ENCODE data around the gene OPCML.

Gene OPCML

GRCh38 chr11:132925825-132926469 is 606.4 kb downstream of the OPCML start:
- DNase-seq (ENCODE audit: low spot score) (no peak), ATAC-seq (ENCODE audit: low read depth) (no peak)
- TF ChIP-seq CTCF (IDR thresholded peaks at IDR 0.05; ENCODE audit: poor library complexity, severe bottlenecking), result no peak
- Histone ChIP-seq H3K9me3 (ENCODE audit: severe bottlenecking) (no peaks in the 10 kb centered on the region), H3K4me1 (ENCODE audit: insufficient read depth, poor library complexity, severe bottlenecking) (no peaks in the 10 kb centered on the region), H3K27ac (ENCODE audit: poor library complexity, severe bottlenecking) (no peak overlapping the region), H3K4me3 (ENCODE audit: severe bottlenecking) (no peak overlapping the region), H3K27me3 (ENCODE audit: insufficient read depth, poor library complexity, severe bottlenecking) (peaks cover 3% of the 10 kb centered on the region), H3K36me3 (ENCODE audit: low read depth) (no peaks in the 10 kb centered on the region)

- no peaks in the 10 kb centered on the region for H3K4me1 ChIP-seq (ENCODE audit: insufficient read depth, poor library complexity, severe bottlenecking)
- no peak for ATAC-seq (ENCODE audit: low read depth)
These were observed 610.7 kb downstream of the OPCML start for GRCh38 chr11:132921597-132921996.

GRCh38 chr11:132920451-132921096 is 611.7 kb downstream of the OPCML start:
- H3K4me1 ChIP-seq (ENCODE audit: insufficient read depth, poor library complexity, severe bottlenecking), result no peaks in the 10 kb centered on the region
- H3K9me3 ChIP-seq (ENCODE audit: severe bottlenecking), result no peaks in the 10 kb centered on the region
- no peak for TF ChIP-seq CTCF (IDR thresholded peaks at IDR 0.05; ENCODE audit: poor library complexity, severe bottlenecking)
- no peak overlapping the region for H3K27ac ChIP-seq (ENCODE audit: poor library complexity, severe bottlenecking)
- no peak for ATAC-seq (ENCODE audit: low read depth)
- DNase-seq (ENCODE audit: low spot score), result no peak
- no peaks in the 10 kb centered on the region for H3K27me3 ChIP-seq (ENCODE audit: insufficient read depth, poor library complexity, severe bottlenecking)
- H3K36me3 ChIP-seq (ENCODE audit: low read depth), result no peaks in the 10 kb centered on the region
- no peak overlapping the region for H3K4me3 ChIP-seq (ENCODE audit: severe bottlenecking)

More at GRCh38 chr11:132921597-132921996, 610.7 kb downstream of the OPCML start:
- Histone ChIP-seq H3K4me3 (ENCODE audit: severe bottlenecking) (no peak overlapping the region), H3K27ac (ENCODE audit: poor library complexity, severe bottlenecking) (no peak overlapping the region), H3K36me3 (ENCODE audit: low read depth) (no peaks in the 10 kb centered on the region), H3K9me3 (ENCODE audit: severe bottlenecking) (no peaks in the 10 kb centered on the region), H3K27me3 (ENCODE audit: insufficient read depth, poor library complexity, severe bottlenecking) (no peaks in the 10 kb centered on the region)
- no peak for TF ChIP-seq CTCF (IDR thresholded peaks at IDR 0.05; ENCODE audit: poor library complexity, severe bottlenecking)
- DNase-seq (ENCODE audit: low spot score), result no peak

- no peaks in the 10 kb centered on the region for H3K9me3 ChIP-seq (ENCODE audit: severe bottlenecking)
- no peaks in the 10 kb centered on the region for H3K4me1 ChIP-seq (ENCODE audit: insufficient read depth, poor library complexity, severe bottlenecking)
- H3K27me3 ChIP-seq (ENCODE audit: insufficient read depth, poor library complexity, severe bottlenecking), result no peaks in the 10 kb centered on the region
- no peak overlapping the region for H3K27ac ChIP-seq (ENCODE audit: poor library complexity, severe bottlenecking)
- TF ChIP-seq CTCF (IDR thresholded peaks at IDR 0.05; ENCODE audit: poor library complexity, severe bottlenecking), result no peak
- H3K4me3 ChIP-seq (ENCODE audit: severe bottlenecking), result no peak overlapping the region
- DNase-seq (ENCODE audit: low spot score) (no peak), ATAC-seq (ENCODE audit: low read depth) (no peak)
- H3K36me3 ChIP-seq (ENCODE audit: low read depth), result no peaks in the 10 kb centered on the region
These were observed 617.7 kb downstream of the OPCML start for GRCh38 chr11:132914600-132914999.

- H3K27ac ChIP-seq (ENCODE audit: poor library complexity, severe bottlenecking), result no peak overlapping the region
- TF ChIP-seq CTCF (IDR thresholded peaks at IDR 0.05; ENCODE audit: poor library complexity, severe bottlenecking), result no peak
- H3K4me1 ChIP-seq (ENCODE audit: insufficient read depth, poor library complexity, severe bottlenecking), result no peaks in the 10 kb centered on the region
- no peak for ATAC-seq (ENCODE audit: low read depth)
- H3K9me3 ChIP-seq (ENCODE audit: severe bottlenecking), result no peaks in the 10 kb centered on the region
- no peaks in the 10 kb centered on the region for H3K27me3 ChIP-seq (ENCODE audit: insufficient read depth, poor library complexity, severe bottlenecking)
- no peaks in the 10 kb centered on the region for H3K36me3 ChIP-seq (ENCODE audit: low read depth)
- no peak for DNase-seq (ENCODE audit: low spot score)
- H3K4me3 ChIP-seq (ENCODE audit: severe bottlenecking), result no peak overlapping the region
These were observed 618.4 kb downstream of the OPCML start for GRCh38 chr11:132913886-132914285.
